ACC112 (cell line): ENCODE measurements around the gene AP2B1.

ENCODE experiments used
- H2AFZ ChIP-seq: fragments of 200-600 bp; sonication (generic); one replicate; pipeline ENCODE4 v1.6.0; 2017; ENCODE audit warnings: antibody characterized with exemption, low read length; ENCODE audit not compliant: unreplicated experiment
- H3K27ac ChIP-seq: fragments of 200-600 bp; sonication (generic); 2 replicates; pipeline ENCODE4 v1.5.1; 2014; ENCODE audit warnings: low read depth, mild to moderate bottlenecking, antibody characterized with exemption, low read length, moderate library complexity
- H3K27me3 ChIP-seq: fragments of 200-600 bp; sonication (generic); 2 replicates; pipeline ENCODE4 v1.6.1; 2014; ENCODE audit warnings: mild to moderate bottlenecking, antibody characterized with exemption, low read length, moderate library complexity, mixed read lengths; ENCODE audit not compliant: insufficient read depth
- H3K36me3 ChIP-seq: fragments of 200-600 bp; sonication (generic); 2 replicates; pipeline ENCODE4 v1.6.1; 2016; ENCODE audit warnings: mild to moderate bottlenecking, antibody characterized with exemption, low read length, moderate library complexity, mixed read lengths; ENCODE audit not compliant: insufficient read depth
- H3K4me1 ChIP-seq: fragments of 200-600 bp; sonication (generic); one replicate; pipeline ENCODE4 v1.6.1; 2016; ENCODE audit warnings: low read length, mixed read lengths; ENCODE audit not compliant: insufficient read depth, unreplicated experiment, control insufficient read depth
- H3K4me3 ChIP-seq: fragments of 200-600 bp; sonication (generic); 2 replicates; pipeline ENCODE4 v1.5.1; 2014; ENCODE audit warnings: mild to moderate bottlenecking, low read depth, low read length
- H3K79me2 ChIP-seq: fragments of 200-600 bp; sonication (generic); one replicate; pipeline ENCODE4 v1.6.0; 2016; ENCODE audit warnings: low read length; ENCODE audit not compliant: control insufficient read depth, unreplicated experiment, insufficient read depth

AP2B1 gene

DNA sequence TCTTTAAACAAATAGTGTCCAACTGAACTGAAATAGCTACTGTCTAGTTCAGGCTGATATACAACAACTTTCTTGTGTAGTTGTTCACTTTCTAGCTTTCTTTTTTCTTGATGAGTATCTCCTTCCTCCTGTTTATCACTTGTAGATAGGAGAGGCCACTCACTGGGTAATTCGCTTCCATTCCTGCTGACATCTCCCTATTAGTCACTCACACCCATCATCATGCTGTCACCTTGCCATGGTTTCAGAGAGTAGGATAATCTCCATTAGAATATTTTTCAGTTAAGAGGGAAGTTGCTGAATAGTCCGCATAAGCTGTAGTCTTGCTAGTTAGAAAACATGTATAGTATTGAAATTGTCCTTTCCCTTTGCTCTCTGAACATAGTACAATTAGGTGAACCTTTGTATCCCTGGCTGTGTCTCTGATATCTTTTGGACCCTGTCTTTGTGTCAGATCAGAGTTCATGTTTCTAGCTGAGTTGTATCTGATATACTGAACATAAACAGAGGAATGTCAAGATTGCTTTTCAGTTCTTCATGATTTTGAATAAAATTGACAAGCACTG is 79.9 kb downstream of the AP2B1 start:
- Histone ChIP-seq H2AFZ (no peak overlapping the region), H3K27me3 (no peaks in the 10 kb centered on the region), H3K79me2 (peaks cover 3% of the 10 kb centered on the region), H3K4me3 (no peak overlapping the region), H3K36me3 (peaks cover 6% of the 10 kb centered on the region), H3K27ac (no peak overlapping the region), H3K4me1 (no peaks in the 10 kb centered on the region)

- Histone ChIP-seq H3K27ac (no peak overlapping the region), H2AFZ (no peak overlapping the region), H3K4me3 (no peak overlapping the region), H3K27me3 (no peaks in the 10 kb centered on the region), H3K79me2 (peaks cover 3% of the 10 kb centered on the region), H3K36me3 (peaks cover 8% of the 10 kb centered on the region), H3K4me1 (no peaks in the 10 kb centered on the region)
Measured at GRCh38 chr17:35668802-35669201, 81.7 kb downstream of the AP2B1 start.

GRCh38 chr17:35674552-35674951 is 87.4 kb downstream of the AP2B1 start:
- H3K4me1 ChIP-seq = no peaks in the 10 kb centered on the region
- peaks cover 3% of the 10 kb centered on the region for H3K79me2 ChIP-seq
- no peak overlapping the region for H3K27ac ChIP-seq
- peaks cover 12% of the 10 kb centered on the region; the same call in 1 of the 2 replicates for H3K36me3 ChIP-seq
- no peak overlapping the region for H3K4me3 ChIP-seq
- no peaks in the 10 kb centered on the region for H3K27me3 ChIP-seq
- H2AFZ ChIP-seq = no peak overlapping the region

DNA sequence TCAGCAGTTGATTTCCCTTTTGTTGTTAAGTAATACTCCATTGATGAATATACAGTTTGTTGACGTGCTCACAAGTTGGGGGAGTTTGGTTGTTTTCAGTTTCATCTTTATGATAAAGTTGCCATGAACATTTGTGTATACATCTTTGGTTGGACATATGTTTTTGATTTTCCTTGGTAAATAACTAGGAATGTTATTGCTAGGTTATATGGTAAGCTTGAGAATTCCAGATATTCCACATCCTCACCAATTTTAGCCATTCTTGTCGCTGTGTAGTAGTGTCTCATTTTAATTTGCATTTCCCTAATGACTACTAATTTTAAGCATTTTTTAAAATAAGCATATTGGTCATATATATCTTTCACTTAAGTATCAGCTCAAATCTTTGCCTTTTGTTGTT is 89.3 kb downstream of the AP2B1 start:
- Histone ChIP-seq H3K4me1 (no peaks in the 10 kb centered on the region), H3K27me3 (no peaks in the 10 kb centered on the region), H3K4me3 (no peak overlapping the region), H3K27ac (no peak overlapping the region), H3K79me2 (no peaks in the 10 kb centered on the region), H2AFZ (no peak overlapping the region), H3K36me3 (peaks cover 12% of the 10 kb centered on the region; the same call in 1 of the 2 replicates)

DNA sequence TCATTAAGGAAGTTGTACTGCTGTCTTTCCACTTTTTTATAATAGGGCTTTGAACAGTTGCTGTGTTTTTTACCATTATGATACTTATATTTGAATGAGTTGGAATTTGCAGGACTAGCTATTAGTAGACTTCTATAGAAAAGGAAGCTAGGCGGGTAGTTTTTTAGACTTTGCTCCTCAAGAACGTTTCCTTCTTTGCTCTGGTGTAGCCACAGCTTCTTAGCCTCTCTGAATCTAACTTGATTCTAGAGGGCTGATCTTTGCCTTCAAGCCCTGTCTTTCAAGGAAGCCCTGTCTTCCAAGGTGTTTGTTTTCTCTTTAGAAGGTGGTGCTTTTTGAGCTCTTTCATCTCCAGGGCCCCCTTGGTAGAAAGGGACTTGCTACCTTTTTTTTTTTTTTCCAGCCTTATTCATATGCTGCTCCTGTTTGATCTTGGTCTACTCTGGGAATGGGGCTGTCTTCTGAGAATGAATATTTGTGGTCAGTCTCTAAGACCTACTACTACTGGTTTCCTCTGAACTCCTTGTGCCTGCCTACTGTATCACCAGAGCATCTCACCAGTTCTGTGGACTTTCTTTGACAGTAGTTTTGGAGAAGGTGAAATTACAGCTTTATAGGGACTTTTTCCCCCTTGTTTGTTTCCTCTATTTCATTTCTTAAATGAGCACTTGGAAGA is 92.0 kb downstream of the AP2B1 start:
- no peaks in the 10 kb centered on the region for H3K27me3 ChIP-seq
- no peak overlapping the region for H3K27ac ChIP-seq
- H3K79me2 ChIP-seq = no peaks in the 10 kb centered on the region
- H3K4me1 ChIP-seq = no peaks in the 10 kb centered on the region
- peaks cover 10% of the 10 kb centered on the region; the same call in 1 of the 2 replicates for H3K36me3 ChIP-seq
- no peak overlapping the region for H3K4me3 ChIP-seq
- H2AFZ ChIP-seq = no peak overlapping the region

- Histone ChIP-seq H3K4me3 (no peak overlapping the region), H3K4me1 (no peaks in the 10 kb centered on the region), H2AFZ (no peak overlapping the region), H3K27me3 (no peaks in the 10 kb centered on the region), H3K36me3 (peaks cover 12% of the 10 kb centered on the region; the same call in 1 of the 2 replicates), H3K27ac (no peak overlapping the region), H3K79me2 (no peaks in the 10 kb centered on the region)
Measured at GRCh38 chr17:35683591-35683990, 96.5 kb downstream of the AP2B1 start.

GRCh38 chr17:35684055-35684802 is 97.1 kb downstream of the AP2B1 start:
- Histone ChIP-seq H3K4me1 (no peaks in the 10 kb centered on the region), H3K4me3 (no peak overlapping the region), H3K27me3 (no peaks in the 10 kb centered on the region), H3K36me3 (peaks cover 12% of the 10 kb centered on the region; the same call in 1 of the 2 replicates), H3K79me2 (no peaks in the 10 kb centered on the region), H3K27ac (no peak overlapping the region; the same call in 1 of the 2 replicates), H2AFZ (no peak overlapping the region)

- Histone ChIP-seq H3K27ac (no peak overlapping the region), H2AFZ (no peak overlapping the region), H3K36me3 (peaks cover 43% of the 10 kb centered on the region), H3K79me2 (no peaks in the 10 kb centered on the region), H3K27me3 (no peaks in the 10 kb centered on the region), H3K4me3 (no peak overlapping the region), H3K4me1 (no peaks in the 10 kb centered on the region)
Measured at GRCh38 chr17:35692512-35693210, 105.5 kb downstream of the AP2B1 start.

GRCh38 chr17:35693662-35694061 is 106.5 kb downstream of the AP2B1 start:
- H3K27me3 ChIP-seq = no peaks in the 10 kb centered on the region
- H3K4me1 ChIP-seq = no peaks in the 10 kb centered on the region
- no peak overlapping the region for H3K27ac ChIP-seq
- H2AFZ ChIP-seq = no peak overlapping the region
- H3K79me2 ChIP-seq = no peaks in the 10 kb centered on the region
- no peak overlapping the region for H3K4me3 ChIP-seq
- peaks cover 43% of the 10 kb centered on the region for H3K36me3 ChIP-seq

- H3K4me3 ChIP-seq = no peak overlapping the region
- no peaks in the 10 kb centered on the region for H3K4me1 ChIP-seq
- H3K27me3 ChIP-seq = no peaks in the 10 kb centered on the region
- H3K27ac ChIP-seq = no peak overlapping the region
- no peaks in the 10 kb centered on the region for H3K79me2 ChIP-seq
- H3K36me3 ChIP-seq = peaks cover 36% of the 10 kb centered on the region
- no peak overlapping the region for H2AFZ ChIP-seq
Measured at GRCh38 chr17:35694906-35695305, 107.8 kb downstream of the AP2B1 start.
